ENCODE data around the gene EIF4E1B. TPM values are rescaled to one million over a fixed set of nuclear protein-coding genes. Genes with fewer than 3 reads are reported as not detected.
"Not testable (repeated sequence)": the region's sequence is repeated elsewhere in the genome, so short reads cannot be mapped to it uniquely, and the experiment has no call there.

Gene EIF4E1B, protein sequence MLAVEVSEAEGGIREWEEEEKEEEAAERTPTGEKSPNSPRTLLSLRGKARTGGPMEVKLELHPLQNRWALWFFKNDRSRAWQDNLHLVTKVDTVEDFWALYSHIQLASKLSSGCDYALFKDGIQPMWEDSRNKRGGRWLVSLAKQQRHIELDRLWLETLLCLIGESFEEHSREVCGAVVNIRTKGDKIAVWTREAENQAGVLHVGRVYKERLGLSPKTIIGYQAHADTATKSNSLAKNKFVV
- not detected for total RNA-seq

DNA sequence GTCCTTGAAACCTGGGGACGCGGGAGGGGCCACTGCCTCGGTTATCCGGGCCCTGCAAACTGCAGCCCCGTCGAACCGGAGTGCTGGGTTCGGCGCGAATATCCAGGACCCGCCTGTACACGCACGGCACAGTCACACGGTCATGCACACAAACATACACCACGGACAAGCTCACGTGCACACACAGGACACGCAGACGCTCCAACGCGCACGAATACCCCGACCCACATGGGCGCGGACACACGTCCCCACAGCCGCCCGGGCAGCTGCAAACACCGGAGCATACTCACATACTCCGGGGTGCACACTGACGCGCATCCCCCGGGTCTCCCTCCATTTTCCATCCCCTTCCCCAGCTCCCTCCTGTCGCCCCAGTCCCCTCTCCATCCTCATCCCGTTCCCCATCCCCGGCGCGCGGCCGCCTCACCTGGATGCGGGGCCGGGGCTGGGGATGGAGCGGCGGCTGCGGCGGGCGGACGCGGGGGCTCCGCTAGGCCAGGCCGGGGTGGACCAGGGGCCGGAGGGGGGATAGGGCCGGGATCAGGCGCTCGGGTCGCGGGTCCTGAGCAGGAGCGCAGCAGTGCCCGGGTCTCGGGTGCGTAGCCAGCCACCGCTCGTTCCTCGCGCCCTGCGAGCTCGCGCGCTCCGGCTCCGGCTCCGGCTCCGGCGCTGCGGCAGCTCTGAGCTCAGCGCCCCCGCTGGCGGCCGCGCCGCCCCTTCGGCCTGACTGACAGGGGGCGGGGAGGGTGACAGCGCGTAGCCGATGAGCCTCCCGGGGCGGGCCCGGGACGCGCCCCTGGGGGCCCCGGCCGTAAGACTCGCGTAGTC lies at the start of gene EIF4E1B, which contains the start of gene SNCB:
EIF4E1B (plus strand) TSS at position 823 of the 828 bp plus-strand sequence. CDS start 12,113 bp downstream, outside the sequence.
SNCB (minus strand) TSS at position 682 of the 828 bp plus-strand sequence. CDS start 880 bp downstream, outside the sequence.
- Mint-ChIP-seq H3K27ac (peak within 1 kb of the TSS; percentile 19), H3K27me3 (ENCODE audit: low read depth) (peaks cover 68% of the 10 kb centered on the region), H3K4me3 (peak within 1 kb of the TSS; percentile 11), H3K36me3 (ENCODE audit: low read depth) (no peaks in the 10 kb centered on the region), H3K4me1 (ENCODE audit: low read depth) (peaks cover 25% of the 10 kb centered on the region), H3K9me3 (ENCODE audit: insufficient read depth) (no peaks in the 10 kb centered on the region)
- ATAC-seq (peak; percentile 94), DNase-seq (peak; percentile 64)
- POLR2A ChIA-PET: interaction anchor here (0.8 to 1.6 kb wide), 3 partner anchors 8 to 217 kb away, joined by 3 to 4 read pairs (median 3); partner anchors contain the start of gene TSPAN17
- CTCF ChIA-PET: interaction anchor here (0.7 to 2.3 kb wide), 6 partner anchors 8 to 900 kb away, joined by 3 to 15 read pairs (median 4); partner anchors contain the start of gene TSPAN17

DNA sequence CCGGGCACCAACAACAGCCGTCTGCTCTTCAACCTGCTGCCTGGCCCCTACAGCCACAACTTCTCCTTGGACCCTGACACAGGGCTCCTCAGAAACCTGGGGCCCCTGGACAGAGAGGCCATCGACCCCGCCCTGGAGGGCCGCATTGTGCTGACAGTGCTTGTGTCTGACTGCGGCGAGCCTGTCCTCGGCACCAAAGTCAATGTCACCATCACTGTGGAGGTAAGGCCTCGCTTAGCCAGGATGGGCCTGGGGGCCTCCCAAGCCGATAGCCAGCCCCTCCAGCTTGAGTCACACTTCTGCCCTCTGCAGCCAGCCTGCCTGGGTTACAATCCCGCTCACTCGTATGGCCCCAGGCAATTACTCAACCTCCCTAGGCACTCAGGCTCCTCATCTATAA lies 49.1 kb upstream of the EIF4E1B start:
- Mint-ChIP-seq H3K4me1 (ENCODE audit: low read depth) (no peaks in the 10 kb centered on the region), H3K36me3 (ENCODE audit: low read depth) (no peaks in the 10 kb centered on the region), H3K27ac (no peak overlapping the region), H3K27me3 (ENCODE audit: low read depth) (no peaks in the 10 kb centered on the region), H3K4me3 (no peak overlapping the region), H3K9me3 (ENCODE audit: insufficient read depth) (peaks cover 8% of the 10 kb centered on the region)
- ChIA-PET POLR2A (no interaction called here), CTCF (interaction anchor here (1.2 kb wide), 1 partner anchor 165 kb away, joined by 4 read pairs; the partner anchor contains the start of gene CLTB)
- DNase-seq (no peak), ATAC-seq (no peak)

DNA sequence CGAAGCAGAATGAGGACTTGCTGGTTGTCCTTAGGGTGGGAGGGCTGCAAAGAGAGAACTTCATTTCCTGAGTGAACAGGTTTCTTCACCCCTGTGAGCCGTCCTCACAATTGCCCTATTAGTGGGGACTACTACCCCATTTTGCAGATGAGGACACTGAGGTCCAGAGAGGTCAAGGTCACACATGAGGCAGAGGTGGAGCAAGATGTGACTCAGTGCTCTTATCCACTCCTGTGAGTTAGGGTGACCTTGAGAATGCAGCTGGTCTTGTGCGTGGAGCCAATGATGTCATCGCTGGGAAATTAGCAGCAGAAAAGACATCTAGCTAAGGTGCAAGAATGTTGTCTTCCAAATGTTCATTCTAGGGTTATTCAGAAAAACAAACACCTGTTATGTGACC lies 47.4 kb upstream of the EIF4E1B start:
- CTCF ChIA-PET: interaction anchor here (1.3 kb wide), 1 partner anchor 64 kb away, joined by 3 read pairs; the partner anchor contains the start of gene TSPAN17
- H3K27me3 Mint-ChIP-seq (ENCODE audit: low read depth): no peaks in the 10 kb centered on the region
- no peak overlapping the region for H3K4me3 Mint-ChIP-seq
- no peaks in the 10 kb centered on the region for H3K36me3 Mint-ChIP-seq (ENCODE audit: low read depth)
- peaks cover 8% of the 10 kb centered on the region for H3K9me3 Mint-ChIP-seq (ENCODE audit: insufficient read depth)
- H3K4me1 Mint-ChIP-seq (ENCODE audit: low read depth): no peaks in the 10 kb centered on the region
- ATAC-seq: no peak
- H3K27ac Mint-ChIP-seq: no peak overlapping the region
- DNase-seq: no peak
- POLR2A ChIA-PET: no interaction called here

DNA sequence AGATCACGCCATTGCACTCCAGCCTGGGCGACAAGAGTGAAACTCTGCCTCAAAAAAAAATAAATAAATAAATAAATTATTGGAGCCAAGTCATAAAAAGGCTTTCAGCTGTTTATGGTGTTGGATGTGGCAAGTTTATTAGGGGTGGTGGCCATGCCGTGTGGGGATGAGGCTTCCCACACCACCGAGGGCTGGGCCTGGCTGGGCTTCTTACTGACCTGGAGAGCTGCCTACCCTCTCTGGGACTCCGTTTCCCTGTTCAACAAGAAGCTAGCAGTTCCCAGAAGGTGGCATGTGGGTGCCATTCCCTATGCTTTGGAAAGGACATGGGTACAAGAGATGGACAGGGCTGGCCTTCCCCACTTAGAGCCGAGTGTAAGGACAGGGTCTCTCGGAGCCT lies 43.1 kb upstream of the EIF4E1B start:
- Mint-ChIP-seq H3K9me3 (ENCODE audit: insufficient read depth) (peaks cover 8% of the 10 kb centered on the region), H3K4me3 (no peak overlapping the region)
- POLR2A ChIA-PET: no interaction called here

DNA sequence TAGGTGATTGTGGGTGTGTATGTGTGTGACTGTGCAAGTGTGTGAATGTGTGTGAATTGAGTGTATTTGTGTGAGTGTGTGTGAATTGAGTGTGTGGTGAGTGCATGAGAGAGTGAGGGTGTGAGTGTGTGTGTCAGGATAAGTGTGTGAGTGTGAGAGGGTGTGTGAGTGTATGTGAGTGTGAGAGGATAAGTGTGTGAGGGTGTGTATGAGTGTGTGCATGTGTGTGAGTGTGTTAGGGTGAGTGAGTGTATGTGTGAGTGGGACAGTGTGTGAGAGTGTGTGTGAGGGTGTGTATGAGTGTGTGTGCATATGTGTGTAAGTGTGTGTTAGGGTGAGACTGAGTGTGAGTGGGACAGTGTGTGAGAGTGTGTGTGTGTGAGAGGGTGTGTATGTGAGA lies 42.2 kb upstream of the EIF4E1B start:
- CTCF ChIA-PET: no interaction called here
- H3K9me3 Mint-ChIP-seq (ENCODE audit: insufficient read depth): peaks cover 8% of the 10 kb centered on the region
- H3K27ac Mint-ChIP-seq: no peak overlapping the region
- H3K27me3 Mint-ChIP-seq (ENCODE audit: low read depth): no peaks in the 10 kb centered on the region
- DNase-seq: no peak
- H3K4me3 Mint-ChIP-seq: no peak overlapping the region
- H3K4me1 Mint-ChIP-seq (ENCODE audit: low read depth): no peaks in the 10 kb centered on the region
- H3K36me3 Mint-ChIP-seq (ENCODE audit: low read depth): no peaks in the 10 kb centered on the region
- POLR2A ChIA-PET: no interaction called here
- ATAC-seq: no peak

More for the DNA sequence above, 43.1 kb upstream of the EIF4E1B start:
- no peaks in the 10 kb centered on the region for H3K27me3 Mint-ChIP-seq (ENCODE audit: low read depth)
- H3K36me3 Mint-ChIP-seq (ENCODE audit: low read depth): no peaks in the 10 kb centered on the region
- CTCF ChIA-PET: no interaction called here
- no peak for ATAC-seq
- DNase-seq: no peak
- H3K27ac Mint-ChIP-seq: no peak overlapping the region
- no peaks in the 10 kb centered on the region for H3K4me1 Mint-ChIP-seq (ENCODE audit: low read depth)

DNA sequence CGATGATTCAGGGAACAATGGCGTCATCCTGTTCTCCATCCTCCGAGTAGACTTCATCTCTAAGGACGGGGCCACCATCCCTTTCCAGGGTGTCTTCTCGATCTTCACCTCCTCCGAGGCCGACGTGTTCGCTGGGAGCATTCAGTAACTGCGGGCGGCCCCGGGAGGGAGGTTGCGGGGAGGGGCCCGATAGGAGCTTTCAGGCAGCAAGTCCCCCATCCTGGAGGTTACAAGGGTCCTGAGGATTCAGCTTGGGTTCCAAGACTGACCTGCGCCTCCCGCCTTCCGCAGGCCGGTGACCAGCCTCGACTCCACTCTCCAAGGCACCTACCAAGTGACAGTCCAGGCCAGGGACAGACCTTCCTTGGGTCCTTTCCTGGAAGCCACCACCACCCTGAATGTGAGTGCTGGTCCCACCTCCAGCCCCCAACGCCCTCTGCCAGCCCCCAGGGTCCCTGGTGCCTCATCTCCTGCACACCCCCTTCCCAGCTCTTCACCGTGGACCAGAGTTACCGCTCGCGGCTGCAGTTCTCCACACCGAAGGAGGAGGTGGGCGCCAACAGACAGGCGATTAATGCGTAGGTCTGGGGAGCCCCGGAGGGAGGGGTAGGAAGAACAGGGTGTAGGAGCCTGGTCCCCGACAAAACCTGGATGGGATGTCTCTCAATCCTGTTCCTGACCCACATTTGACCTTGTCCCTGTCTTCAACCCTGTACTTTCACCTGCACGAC lies 41.3 kb upstream of the EIF4E1B start:
- H3K27ac Mint-ChIP-seq: no peak overlapping the region
- H3K36me3 Mint-ChIP-seq (ENCODE audit: low read depth): no peaks in the 10 kb centered on the region
- no peaks in the 10 kb centered on the region for H3K27me3 Mint-ChIP-seq (ENCODE audit: low read depth)
- CTCF ChIA-PET: interaction anchor here (1.4 to 1.5 kb wide), 2 partner anchors 9 to 15 kb away, joined by 3 to 4 read pairs; no protein-coding TSS in a partner anchor
- H3K4me1 Mint-ChIP-seq (ENCODE audit: low read depth): no peaks in the 10 kb centered on the region
- peaks cover 8% of the 10 kb centered on the region for H3K9me3 Mint-ChIP-seq (ENCODE audit: insufficient read depth)
- H3K4me3 Mint-ChIP-seq: no peak overlapping the region
- DNase-seq: no peak
- no peak for ATAC-seq
- POLR2A ChIA-PET: interaction anchor here (0.6 kb wide), 1 partner anchor 246 kb away, joined by 3 read pairs; no protein-coding TSS in a partner anchor

DNA sequence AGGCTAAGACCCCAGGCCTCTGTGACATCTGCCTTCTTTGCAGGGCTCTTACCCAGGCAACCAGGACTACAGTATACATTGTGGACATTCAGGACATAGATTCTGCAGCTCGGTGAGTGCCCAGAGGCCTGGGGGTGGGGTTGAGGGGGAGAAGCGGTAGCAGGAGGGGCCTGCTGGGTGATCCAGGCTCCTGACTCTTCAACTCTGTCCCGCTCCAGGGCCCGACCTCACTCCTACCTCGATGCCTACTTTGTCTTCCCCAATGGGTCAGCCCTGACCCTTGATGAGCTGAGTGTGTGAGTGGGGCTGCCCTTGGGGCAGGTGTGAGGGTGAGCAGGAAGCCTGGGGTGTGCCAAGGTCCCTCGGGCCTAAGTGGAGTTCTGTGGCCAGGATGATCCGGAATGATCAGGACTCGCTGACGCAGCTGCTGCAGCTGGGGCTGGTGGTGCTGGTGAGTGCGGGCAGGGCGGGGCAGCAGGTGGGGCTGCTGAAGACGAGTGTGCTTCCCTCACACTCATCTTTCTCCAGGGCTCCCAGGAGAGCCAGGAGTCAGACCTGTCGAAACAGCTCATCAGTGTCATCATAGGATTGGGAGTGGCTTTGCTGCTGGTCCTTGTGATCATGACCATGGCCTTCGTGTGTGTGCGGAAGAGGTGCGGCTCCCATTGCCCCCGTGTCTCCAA lies 40.3 kb upstream of the EIF4E1B start:
- Mint-ChIP-seq H3K4me3 (no peak overlapping the region), H3K9me3 (ENCODE audit: insufficient read depth) (peaks cover 6% of the 10 kb centered on the region), H3K27ac (no peak overlapping the region), H3K27me3 (ENCODE audit: low read depth) (no peaks in the 10 kb centered on the region), H3K4me1 (ENCODE audit: low read depth) (no peaks in the 10 kb centered on the region), H3K36me3 (ENCODE audit: low read depth) (no peaks in the 10 kb centered on the region)
- ATAC-seq (no peak), DNase-seq (no peak)
- POLR2A ChIA-PET: interaction anchor here (0.6 kb wide), 1 partner anchor 247 kb away, joined by 3 read pairs; no protein-coding TSS in a partner anchor
- CTCF ChIA-PET: interaction anchor here (1.4 to 1.5 kb wide), 2 partner anchors 10 to 16 kb away, joined by 3 to 4 read pairs; no protein-coding TSS in a partner anchor

DNA sequence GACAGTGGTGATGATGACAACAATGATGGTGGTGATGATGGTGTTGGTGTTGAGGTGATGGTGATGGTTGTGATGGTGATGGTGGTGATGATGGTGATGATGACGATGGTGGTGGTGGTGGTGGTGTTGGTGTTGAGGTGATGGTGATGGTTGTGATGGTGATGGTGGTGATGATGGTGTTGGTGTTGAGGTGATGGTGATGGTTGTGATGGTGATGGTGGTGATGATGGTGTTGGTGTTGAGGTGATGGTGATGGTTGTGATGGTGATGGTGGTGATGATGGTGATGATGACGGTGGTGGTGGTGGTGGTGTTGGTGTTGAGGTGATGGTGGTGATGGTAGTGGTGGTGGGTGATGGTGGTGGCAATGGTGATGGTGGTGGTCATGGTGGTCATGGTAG lies 38.8 kb upstream of the EIF4E1B start:
- H3K27me3 Mint-ChIP-seq (ENCODE audit: low read depth); POLR2A ChIA-PET; ATAC-seq; H3K27ac Mint-ChIP-seq; H3K9me3 Mint-ChIP-seq (ENCODE audit: insufficient read depth); DNase-seq; H3K4me3 Mint-ChIP-seq; CTCF ChIA-PET; H3K36me3 Mint-ChIP-seq (ENCODE audit: low read depth); H3K4me1 Mint-ChIP-seq (ENCODE audit: low read depth): not testable (repeated sequence)

DNA sequence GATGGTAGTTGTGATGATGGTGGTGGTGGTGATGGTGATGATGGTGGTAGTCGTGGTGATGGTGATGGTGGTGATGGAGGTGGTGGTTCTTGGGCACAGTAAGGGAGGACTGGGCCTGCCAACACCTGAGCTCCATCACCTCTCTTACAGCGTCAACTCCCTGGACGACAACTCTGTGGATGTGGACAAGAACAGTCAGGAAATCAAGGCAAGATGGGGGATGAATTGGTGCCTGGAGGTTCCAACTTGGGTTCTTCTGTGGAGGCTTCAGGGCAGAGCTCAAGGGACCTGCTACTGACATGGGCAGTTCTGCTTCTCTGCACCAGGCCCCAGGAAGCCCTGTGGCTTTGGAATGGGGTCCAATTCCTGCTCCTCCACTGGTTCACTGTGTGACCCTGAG lies 37.9 kb upstream of the EIF4E1B start:
- ATAC-seq: no peak
- no peaks in the 10 kb centered on the region for H3K27me3 Mint-ChIP-seq (ENCODE audit: low read depth)
- no peak for DNase-seq
- H3K4me1 Mint-ChIP-seq (ENCODE audit: low read depth): peaks cover 8% of the 10 kb centered on the region
- no peak overlapping the region for H3K27ac Mint-ChIP-seq
- CTCF ChIA-PET: interaction anchor here (1.0 kb wide), 1 partner anchor 145 kb away, joined by 3 read pairs; no protein-coding TSS in a partner anchor
- POLR2A ChIA-PET: no interaction called here
- H3K4me3 Mint-ChIP-seq: no peak overlapping the region
- H3K9me3 Mint-ChIP-seq (ENCODE audit: insufficient read depth): no peaks in the 10 kb centered on the region
- no peaks in the 10 kb centered on the region for H3K36me3 Mint-ChIP-seq (ENCODE audit: low read depth)

DNA sequence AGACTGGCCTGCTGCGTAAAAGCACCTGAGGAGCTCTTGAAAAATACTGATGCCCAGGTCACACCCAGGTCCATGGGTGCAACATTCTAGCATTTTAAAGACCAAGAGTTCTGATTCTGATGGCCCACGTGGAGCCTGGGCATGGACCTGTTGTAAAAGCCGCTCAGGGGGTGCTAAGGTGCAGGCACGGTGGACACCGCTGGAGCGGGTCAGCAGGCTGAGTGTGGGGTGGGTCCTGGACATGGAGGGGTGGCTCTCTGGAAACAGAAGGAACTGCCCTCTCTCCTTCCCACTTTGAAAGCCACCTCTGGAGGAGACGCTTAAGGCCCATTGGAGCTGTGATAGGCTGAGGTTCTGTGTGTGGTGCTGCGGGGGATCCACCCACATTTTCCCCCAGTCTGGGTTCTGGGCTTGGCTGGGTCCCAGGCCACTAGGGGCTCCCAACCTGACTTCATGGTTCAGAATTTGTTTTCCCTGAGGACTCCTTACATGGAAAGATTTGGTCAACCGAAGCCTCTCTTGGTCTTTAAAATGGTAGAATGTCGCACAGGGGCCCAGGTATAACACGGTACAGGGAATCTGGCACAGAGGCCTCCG lies 37.1 kb upstream of the EIF4E1B start:
- no peak overlapping the region for H3K4me3 Mint-ChIP-seq
- H3K9me3 Mint-ChIP-seq (ENCODE audit: insufficient read depth): no peaks in the 10 kb centered on the region
- DNase-seq (no peak), ATAC-seq (no peak)
- ChIA-PET CTCF (interaction anchor here (1.0 kb wide), 1 partner anchor 146 kb away, joined by 3 read pairs; no protein-coding TSS in a partner anchor), POLR2A (no interaction called here)
- peaks cover 8% of the 10 kb centered on the region for H3K4me1 Mint-ChIP-seq (ENCODE audit: low read depth)
- H3K36me3 Mint-ChIP-seq (ENCODE audit: low read depth): no peaks in the 10 kb centered on the region
- H3K27me3 Mint-ChIP-seq (ENCODE audit: low read depth): peaks cover 2% of the 10 kb centered on the region
- no peak overlapping the region for H3K27ac Mint-ChIP-seq

DNA sequence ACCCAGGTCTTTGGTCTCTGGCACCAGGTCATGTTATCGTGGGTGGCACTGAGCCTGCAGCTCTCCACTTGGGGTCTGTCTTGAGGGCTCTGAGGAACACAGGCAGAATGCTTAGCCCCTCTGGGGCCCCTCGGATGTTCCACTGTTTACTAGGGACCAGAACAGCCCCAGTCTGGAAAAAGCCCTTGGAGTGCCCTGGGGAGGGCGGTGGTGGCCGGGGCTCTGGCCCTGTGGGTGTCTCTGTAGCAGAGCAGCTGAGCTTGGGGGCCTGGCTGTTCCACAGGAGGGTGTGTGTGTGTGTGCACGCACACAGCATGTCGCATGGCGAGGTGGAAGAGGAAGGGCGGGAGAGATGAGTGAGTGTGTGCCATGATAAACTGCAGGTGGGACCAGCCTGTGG lies 35.9 kb upstream of the EIF4E1B start:
- ATAC-seq (no peak), DNase-seq (no peak)
- Mint-ChIP-seq H3K4me3 (no peak overlapping the region), H3K4me1 (ENCODE audit: low read depth) (peaks cover 8% of the 10 kb centered on the region), H3K27ac (no peak overlapping the region), H3K9me3 (ENCODE audit: insufficient read depth) (no peaks in the 10 kb centered on the region), H3K36me3 (ENCODE audit: low read depth) (no peaks in the 10 kb centered on the region), H3K27me3 (ENCODE audit: low read depth) (peaks cover 2% of the 10 kb centered on the region)
- ChIA-PET CTCF (interaction anchor here (3.1 kb wide), 1 partner anchor 178 kb away, joined by 22 read pairs; the partner anchor contains the start of gene CLTB), POLR2A (no interaction called here)
